Esophagus muscularis mucosa (tissue), 3 donors: ENCODE data around the gene KLF7.

ENCODE experiments used
- CTCF ChIP-seq, 3 experiments: fragments of 200-600 bp in 2 of 3; fragments of 450-650 bp in 1 of 3; sonication (generic) in 2 of 3; IDR thresholded peaks; one replicate each; pipeline ENCODE4 v1.5.1; 2017 to 2019; ENCODE audit warnings: antibody characterized with exemption in 3 of 3, mild to moderate bottlenecking in 2 of 3, moderate library complexity in 1 of 3
- POLR2A ChIP-seq: fragments of 450-650 bp; IDR thresholded peaks from one replicate; pipeline ENCODE4 v1.6.1; 2017; ENCODE audit warnings: antibody characterized with exemption, moderate library complexity, mild to moderate bottlenecking, low read depth
- POLR2AphosphoS5 ChIP-seq, 2 donors: sonication (generic); formaldehyde crosslinking; IDR thresholded peaks; one replicate each; pipeline ENCODE4 v1.6.1; 2017; ENCODE audit warnings: antibody characterized with exemption in 2 of 2

DNA sequence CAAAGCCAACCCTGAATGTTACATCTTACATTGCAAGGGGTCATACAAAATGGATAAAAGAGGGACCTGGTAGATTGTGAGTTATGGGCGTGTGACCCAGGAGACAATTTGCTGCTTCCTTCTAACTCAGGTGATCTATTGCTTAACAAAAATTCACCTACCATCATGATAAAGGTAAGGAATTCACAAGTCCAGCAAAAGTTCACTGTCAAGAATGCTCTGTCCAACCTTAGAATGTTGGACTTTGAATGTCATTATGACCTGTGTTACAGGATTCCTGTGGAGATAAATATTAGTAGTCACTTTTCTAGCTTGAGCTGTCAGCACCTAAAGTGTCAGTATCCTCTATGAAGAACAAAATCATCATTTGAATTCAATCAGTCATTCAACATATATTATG is 7.9 kb upstream of the KLF7 start:
- no peak for TF ChIP-seq CTCF (IDR thresholded peaks at IDR 0.05)
- no peak for TF ChIP-seq POLR2AphosphoS5 (IDR thresholded peaks at IDR 0.05)
- TF ChIP-seq POLR2A = no peak
